MM.1S (cell line): ENCODE results near the gene TNS2.

ENCODE experiments used
- EZH2 ChIP-seq: fragments of 300-600 bp; sonication (generic); optimal IDR thresholded peaks from 2 replicates; pipeline ENCODE3; 2017; ENCODE audit warnings: low read depth, mild to moderate bottlenecking, antibody characterized with exemption, low read length, mixed read lengths
- EZH2phosphoT487 ChIP-seq: fragments of 300-600 bp; sonication (generic); IDR thresholded peaks from 2 replicates; pipeline ENCODE4 v1.6.1; 2018; ENCODE audit warnings: antibody characterized with exemption, low read length
- TF ChIP-seq, protein P1 (sequence below): fragments of 300-600 bp; sonication (generic); IDR thresholded peaks from 2 replicates; pipeline ENCODE4 v1.5.1; 2016; ENCODE audit warnings: antibody characterized with exemption, low read length, mixed read lengths

DNA sequence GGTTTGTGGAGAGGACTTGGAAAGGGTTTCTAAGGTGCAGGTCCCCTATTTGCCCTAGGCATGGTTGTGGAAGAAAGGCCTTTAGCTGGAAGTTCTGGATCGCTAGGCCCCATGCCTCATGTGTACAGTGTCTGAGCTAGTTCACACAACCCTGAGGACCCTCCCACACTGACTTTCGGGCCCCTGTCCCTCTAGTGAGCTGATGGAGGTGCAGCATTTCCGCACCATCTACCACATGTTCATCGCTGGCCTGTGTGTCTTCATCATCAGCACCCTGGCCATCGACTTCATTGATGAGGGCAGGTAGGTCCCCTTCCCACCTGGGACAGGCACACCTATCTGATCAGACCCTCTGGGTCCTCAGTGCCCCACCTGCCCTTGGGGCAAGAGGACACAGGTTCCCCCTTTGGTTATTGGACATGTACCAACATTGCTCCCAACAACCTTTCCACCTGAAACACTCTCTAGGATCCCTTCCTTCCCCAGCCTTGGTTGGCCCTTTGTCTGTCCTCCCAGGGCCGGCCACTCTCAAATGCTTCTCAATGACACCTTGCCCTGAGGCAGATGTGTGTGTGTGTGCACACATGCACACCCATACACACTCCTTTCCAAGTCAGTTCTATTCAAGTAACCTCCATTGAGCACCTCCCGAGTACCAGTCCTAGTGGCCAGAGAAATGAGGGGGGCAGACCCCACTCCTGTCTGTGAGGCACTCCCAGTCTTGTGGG is 56.0 kb downstream of the TNS2 start:
- TF ChIP-seq, protein P1, sequence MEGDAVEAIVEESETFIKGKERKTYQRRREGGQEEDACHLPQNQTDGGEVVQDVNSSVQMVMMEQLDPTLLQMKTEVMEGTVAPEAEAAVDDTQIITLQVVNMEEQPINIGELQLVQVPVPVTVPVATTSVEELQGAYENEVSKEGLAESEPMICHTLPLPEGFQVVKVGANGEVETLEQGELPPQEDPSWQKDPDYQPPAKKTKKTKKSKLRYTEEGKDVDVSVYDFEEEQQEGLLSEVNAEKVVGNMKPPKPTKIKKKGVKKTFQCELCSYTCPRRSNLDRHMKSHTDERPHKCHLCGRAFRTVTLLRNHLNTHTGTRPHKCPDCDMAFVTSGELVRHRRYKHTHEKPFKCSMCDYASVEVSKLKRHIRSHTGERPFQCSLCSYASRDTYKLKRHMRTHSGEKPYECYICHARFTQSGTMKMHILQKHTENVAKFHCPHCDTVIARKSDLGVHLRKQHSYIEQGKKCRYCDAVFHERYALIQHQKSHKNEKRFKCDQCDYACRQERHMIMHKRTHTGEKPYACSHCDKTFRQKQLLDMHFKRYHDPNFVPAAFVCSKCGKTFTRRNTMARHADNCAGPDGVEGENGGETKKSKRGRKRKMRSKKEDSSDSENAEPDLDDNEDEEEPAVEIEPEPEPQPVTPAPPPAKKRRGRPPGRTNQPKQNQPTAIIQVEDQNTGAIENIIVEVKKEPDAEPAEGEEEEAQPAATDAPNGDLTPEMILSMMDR = no peak
- TF ChIP-seq EZH2phosphoT487 (no peak), EZH2 (no peak)
